Adipocyte (in vitro differentiated cells): Measurements from ENCODE around the gene MACROD2.
"Not testable (repeated sequence)": the region's sequence is repeated elsewhere in the genome, so short reads cannot be mapped to it uniquely, and the experiment has no call there.

Source experiments
- DNase-seq: peaks from one replicate; pipeline ENCODE4 v3.0.0-alpha.2; 2015; ENCODE audit warnings: low read depth
- H3K27me3 ChIP-seq: replicated peaks from 2 replicates; pipeline ENCODE4 v1.7.0; 2013; ENCODE audit warnings: mild to moderate bottlenecking, low read length, moderate library complexity; ENCODE audit not compliant: control insufficient read depth, insufficient read depth
- H3K36me3 ChIP-seq: 2 replicates; pipeline ENCODE4 v1.7.0; 2013; ENCODE audit warnings: low read length, mild to moderate bottlenecking, moderate library complexity; ENCODE audit not compliant: control insufficient read depth, insufficient read depth, severe bottlenecking
- H3K4me1 ChIP-seq: 2 replicates; pipeline ENCODE4 v1.7.0; 2013; ENCODE audit warnings: mild to moderate bottlenecking, low read length, moderate library complexity; ENCODE audit not compliant: control insufficient read depth, insufficient read depth
- H3K4me3 ChIP-seq: 2 replicates; pipeline ENCODE4 v1.7.0; 2013; ENCODE audit warnings: mild to moderate bottlenecking, low read length, moderate library complexity
- H3K9ac ChIP-seq: 2 replicates; pipeline ENCODE4 v1.7.0; 2013; ENCODE audit warnings: mild to moderate bottlenecking, low read length, moderate library complexity
- H3K9me3 ChIP-seq: 2 replicates; pipeline ENCODE4 v1.7.0; 2013; ENCODE audit warnings: mild to moderate bottlenecking, low read length, moderate library complexity; ENCODE audit not compliant: control insufficient read depth

MACROD2 gene

DNA sequence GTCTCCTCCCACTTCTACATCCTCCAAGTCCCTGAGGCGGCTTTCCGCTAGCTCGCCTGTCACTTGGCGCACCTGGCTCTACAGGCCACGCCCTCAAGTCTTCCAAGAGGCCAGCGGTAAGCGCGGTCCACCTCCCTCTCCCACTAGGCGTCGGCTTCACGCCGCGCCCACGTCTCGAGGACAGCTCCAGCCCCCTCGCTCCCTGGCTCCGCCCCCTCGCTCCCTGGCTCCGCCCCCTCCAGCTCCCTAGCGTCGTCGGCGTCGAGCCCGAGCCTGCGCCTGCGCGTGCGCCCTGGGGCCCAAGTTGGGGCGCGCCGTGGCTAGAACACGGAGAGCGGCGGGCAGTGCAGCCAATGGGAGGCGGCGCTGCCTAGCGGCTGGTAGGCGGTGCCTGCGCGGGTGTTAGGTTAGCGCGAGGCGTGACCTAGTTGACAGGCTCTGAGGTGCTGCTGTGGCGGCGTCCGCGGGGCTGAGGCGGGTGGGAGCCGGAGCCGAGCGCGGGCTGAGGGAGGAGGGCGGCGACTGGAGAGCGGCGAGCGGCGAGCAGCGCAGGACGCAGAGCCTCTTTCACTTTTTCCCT lies at the start of gene MACROD2:
TSS of gene MACROD2 (plus strand) at position 431 of the 580 bp plus-strand sequence.
- Histone ChIP-seq H3K27me3 (no peaks in the 10 kb centered on the region), H3K4me1 (no peaks in the 10 kb centered on the region), H3K4me3 (peak within 1 kb of the TSS; percentile 89), H3K36me3 (no peaks in the 10 kb centered on the region), H3K9ac (peak within 1 kb of the TSS; percentile 74), H3K9me3 (peaks cover 25% of the 10 kb centered on the region)
- DNase-seq, result peak; percentile 94

DNA sequence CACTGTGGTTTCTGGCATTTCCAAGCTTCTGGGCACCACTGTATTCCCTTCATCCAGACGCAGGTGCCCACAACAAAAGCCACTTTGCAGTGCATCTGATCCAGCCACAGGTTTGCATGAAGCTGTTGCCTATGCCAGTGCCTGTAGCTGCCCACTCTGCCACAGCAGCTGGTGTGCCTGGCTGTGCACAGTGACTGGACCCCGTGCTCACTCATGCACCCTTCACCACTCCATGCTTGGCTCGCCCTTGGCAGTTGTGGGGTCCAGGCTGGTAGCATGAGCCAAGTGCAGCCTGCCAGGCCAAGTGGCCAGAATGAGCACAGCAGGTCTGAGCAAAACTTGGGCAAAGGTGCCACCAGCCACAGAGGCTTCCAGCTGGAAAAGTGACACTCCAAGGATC lies 47.6 kb upstream of the MACROD2 start:
- Histone ChIP-seq H3K9ac (no peak overlapping the region), H3K9me3 (peaks cover 11% of the 10 kb centered on the region), H3K27me3 (peaks cover 14% of the 10 kb centered on the region), H3K36me3 (no peaks in the 10 kb centered on the region), H3K4me1 (no peaks in the 10 kb centered on the region), H3K4me3 (no peak overlapping the region)
- no peak for DNase-seq

DNA sequence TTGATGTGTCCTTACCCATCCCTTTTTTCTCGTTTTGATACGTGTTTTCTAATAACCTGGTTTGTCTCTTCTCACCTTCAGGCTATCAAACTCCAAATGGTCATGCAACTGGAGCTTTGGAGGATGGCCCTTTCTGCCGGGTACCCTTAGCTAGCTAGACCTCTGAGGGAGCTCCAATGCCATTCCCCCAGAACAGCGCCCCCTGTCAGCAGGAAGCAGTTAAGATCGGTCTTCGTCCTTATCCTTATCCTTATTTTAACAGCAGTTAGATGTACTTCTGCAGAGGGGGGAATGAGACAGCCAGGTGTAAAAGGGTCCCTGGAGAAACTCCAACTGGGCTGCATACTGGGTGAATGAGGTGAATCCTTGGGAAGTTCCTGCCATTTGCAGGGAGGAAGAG lies 42.1 kb upstream of the MACROD2 start:
- H3K9ac ChIP-seq, result no peak overlapping the region
- H3K36me3 ChIP-seq, result no peaks in the 10 kb centered on the region
- peaks cover 5% of the 10 kb centered on the region for H3K9me3 ChIP-seq
- no peaks in the 10 kb centered on the region for H3K4me1 ChIP-seq
- H3K27me3 ChIP-seq, result peaks cover 7% of the 10 kb centered on the region
- H3K4me3 ChIP-seq, result no peak overlapping the region
- no peak for DNase-seq

DNA sequence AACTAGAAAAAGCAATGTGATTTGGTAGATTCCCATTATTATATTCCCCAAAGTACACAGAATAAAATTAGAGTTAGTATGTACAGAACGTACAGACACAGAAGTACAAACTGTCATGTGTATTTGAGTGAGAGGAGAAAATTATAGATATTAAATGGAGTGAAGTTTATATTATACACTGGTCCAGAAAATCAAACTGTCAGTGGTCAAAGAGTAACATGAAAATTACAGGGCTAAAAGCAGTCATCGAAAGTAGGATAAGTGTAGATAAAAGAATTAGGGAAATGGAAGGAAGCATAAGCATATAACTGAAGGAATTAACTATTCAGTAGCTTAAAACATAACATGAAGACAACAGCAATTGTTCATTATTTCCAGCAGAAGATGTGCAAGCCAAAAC lies 35.2 kb upstream of the MACROD2 start:
- Histone ChIP-seq H3K36me3 (no peaks in the 10 kb centered on the region), H3K4me3 (no peak overlapping the region), H3K4me1 (no peaks in the 10 kb centered on the region), H3K9ac (no peak overlapping the region), H3K9me3 (no peaks in the 10 kb centered on the region), H3K27me3 (no peaks in the 10 kb centered on the region)
- DNase-seq, result no peak

DNA sequence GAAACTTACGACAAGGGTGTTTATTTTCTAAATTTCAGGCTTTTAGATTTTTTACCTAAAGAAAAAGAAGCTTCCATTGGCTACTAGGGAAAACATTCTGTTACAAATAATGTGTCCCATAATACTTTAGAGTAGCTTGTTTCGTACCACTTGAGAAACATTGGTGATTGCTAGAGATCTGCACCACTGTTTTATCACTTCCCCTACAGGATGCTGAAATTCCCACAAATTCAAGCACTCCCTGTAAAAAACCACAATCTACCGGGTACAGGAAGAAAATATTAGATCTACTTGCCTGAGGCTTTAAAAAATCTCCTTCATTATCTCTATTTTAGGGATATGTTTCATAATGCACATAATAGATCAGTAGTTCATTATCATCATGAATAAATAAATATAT lies 34.8 kb upstream of the MACROD2 start:
- Histone ChIP-seq H3K9ac (no peak overlapping the region), H3K9me3 (no peaks in the 10 kb centered on the region), H3K27me3 (no peaks in the 10 kb centered on the region), H3K36me3 (no peaks in the 10 kb centered on the region), H3K4me3 (no peak overlapping the region), H3K4me1 (no peaks in the 10 kb centered on the region)
- DNase-seq, result no peak

DNA sequence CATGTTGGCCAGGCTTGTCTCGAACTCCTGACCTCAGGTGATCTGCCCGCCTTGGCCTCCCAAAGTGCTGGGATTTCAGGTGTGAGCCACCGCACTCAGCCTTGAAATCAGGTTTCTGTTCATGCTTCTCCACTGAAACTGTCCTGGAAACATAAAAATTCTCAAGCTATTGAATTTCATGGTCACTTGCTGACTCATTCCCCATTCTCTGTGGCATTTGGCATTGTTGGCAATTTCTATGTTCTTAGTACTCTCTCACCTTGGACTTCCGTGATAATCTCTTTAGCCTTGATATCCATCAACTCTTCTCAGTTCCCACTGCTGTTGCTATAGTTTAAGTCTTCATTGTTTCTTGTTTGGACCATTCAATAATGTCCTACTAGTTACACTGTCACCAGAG lies 11.1 kb upstream of the MACROD2 start:
- H3K9me3 ChIP-seq, result no peaks in the 10 kb centered on the region

DNA sequence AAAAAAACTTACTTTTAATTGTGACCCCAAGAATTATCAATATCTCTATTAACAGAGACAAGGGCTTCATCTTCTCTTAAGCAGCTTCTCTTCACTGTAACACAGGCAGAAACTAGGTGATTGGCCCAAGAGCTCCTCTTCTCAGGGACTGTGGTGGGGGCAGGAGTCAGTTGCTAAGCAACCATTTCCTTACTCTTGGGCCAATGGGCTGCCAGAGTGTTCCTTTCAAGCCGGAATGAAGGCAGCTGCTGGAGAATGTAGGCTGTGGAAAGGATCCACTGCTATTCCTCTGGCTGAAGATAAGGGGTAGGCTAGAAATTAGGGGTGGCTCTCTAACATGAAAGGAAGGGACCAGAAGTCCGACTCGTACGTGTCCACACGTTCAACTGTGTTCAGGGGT lies 4.9 kb upstream of the MACROD2 start, which contains the start of gene SEL1L2:
TSS of gene SEL1L2 (minus strand) at position 150 of the 400 bp plus-strand sequence. CDS start at position 70, 80 bp downstream.
- H3K27me3 ChIP-seq, result no peaks in the 10 kb centered on the region
- H3K4me3 ChIP-seq, result no peak within 1 kb of the TSS
- peaks cover 25% of the 10 kb centered on the region for H3K9me3 ChIP-seq
- no peak for DNase-seq
- no peak within 1 kb of the TSS for H3K9ac ChIP-seq
- H3K36me3 ChIP-seq, result no peaks in the 10 kb centered on the region
- H3K4me1 ChIP-seq, result no peaks in the 10 kb centered on the region

More for the DNA sequence above, 11.1 kb upstream of the MACROD2 start:
- Histone ChIP-seq H3K9ac (no peak overlapping the region), H3K36me3 (no peaks in the 10 kb centered on the region), H3K4me3 (no peak overlapping the region), H3K4me1 (no peaks in the 10 kb centered on the region), H3K27me3 (no peaks in the 10 kb centered on the region)
- no peak for DNase-seq

DNA sequence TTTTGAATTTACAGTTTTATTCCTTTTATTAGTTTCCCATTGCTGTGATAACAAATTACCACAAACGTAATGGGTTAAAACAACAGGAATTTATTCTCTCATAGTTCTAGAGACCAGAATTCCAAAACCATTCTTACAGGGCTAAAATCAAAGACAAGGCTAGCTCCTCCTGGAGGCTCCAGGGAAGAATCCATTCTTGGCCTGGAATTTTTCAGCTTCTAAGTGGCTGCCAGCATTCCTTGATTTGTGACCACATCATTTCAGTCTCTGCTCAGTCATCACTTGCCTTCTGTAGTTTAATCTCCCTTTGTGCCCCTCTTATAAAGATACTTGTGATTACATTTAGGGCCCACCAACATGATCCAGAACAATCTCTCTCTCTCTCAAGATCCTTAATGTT lies 4.0 kb upstream of the MACROD2 start:
- no peaks in the 10 kb centered on the region for H3K27me3 ChIP-seq
- H3K9ac ChIP-seq, result no peak overlapping the region
- no peaks in the 10 kb centered on the region for H3K4me1 ChIP-seq
- H3K36me3 ChIP-seq, result no peaks in the 10 kb centered on the region
- H3K4me3 ChIP-seq, result no peak overlapping the region
- no peak for DNase-seq
- H3K9me3 ChIP-seq, result peaks cover 25% of the 10 kb centered on the region

DNA sequence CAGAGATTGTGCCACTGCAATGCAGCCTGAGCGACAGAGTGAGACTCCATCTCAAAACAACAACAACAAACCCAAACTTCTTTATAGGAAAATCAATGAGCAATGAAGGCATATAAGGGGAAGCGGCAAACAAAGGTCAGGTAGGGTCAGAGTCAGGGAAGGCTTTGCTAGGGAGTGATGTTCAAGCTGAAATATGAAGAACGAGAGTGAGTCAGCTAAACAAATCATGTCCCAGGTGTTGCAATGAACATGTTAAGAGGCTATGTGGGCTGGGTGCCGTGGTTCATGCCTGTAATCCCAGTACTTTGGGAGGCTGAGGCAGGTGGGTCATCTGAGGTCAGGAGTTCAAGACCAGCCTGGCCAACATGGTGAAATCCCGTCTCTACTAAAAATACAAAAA lies 3.4 kb upstream of the MACROD2 start:
- H3K4me1 ChIP-seq, H3K9ac ChIP-seq, H3K4me3 ChIP-seq, H3K36me3 ChIP-seq, DNase-seq, H3K27me3 ChIP-seq: not testable (repeated sequence)
- H3K9me3 ChIP-seq, result peaks cover 25% of the 10 kb centered on the region

DNA sequence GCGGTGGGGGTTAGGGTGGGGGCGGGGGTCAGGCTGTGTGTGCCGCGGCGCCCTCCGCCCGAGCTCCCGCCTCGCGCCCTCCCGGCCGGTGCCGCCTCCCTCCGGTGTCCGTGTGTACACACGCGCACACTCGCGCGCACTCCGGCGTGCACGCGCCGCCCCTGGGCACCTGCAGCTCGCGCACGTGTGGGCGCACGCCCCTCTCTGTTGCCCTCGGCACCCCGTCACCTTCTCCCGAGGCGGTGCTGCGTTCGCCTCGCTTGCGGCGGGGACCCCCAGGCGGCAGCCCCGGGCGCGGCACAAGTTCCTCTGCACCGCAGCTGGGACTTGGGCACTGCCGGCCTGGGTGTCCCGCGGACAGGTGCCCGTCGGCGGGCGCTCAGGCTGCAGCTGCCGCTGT lies 525 bp downstream of the MACROD2 start:
- Histone ChIP-seq H3K36me3 (no peaks in the 10 kb centered on the region), H3K4me3 (peak overlapping the region; percentile 89), H3K27me3 (no peaks in the 10 kb centered on the region), H3K4me1 (no peaks in the 10 kb centered on the region), H3K9me3 (peaks cover 25% of the 10 kb centered on the region), H3K9ac (peak overlapping the region; percentile 60)
- peak; percentile 42 for DNase-seq

DNA sequence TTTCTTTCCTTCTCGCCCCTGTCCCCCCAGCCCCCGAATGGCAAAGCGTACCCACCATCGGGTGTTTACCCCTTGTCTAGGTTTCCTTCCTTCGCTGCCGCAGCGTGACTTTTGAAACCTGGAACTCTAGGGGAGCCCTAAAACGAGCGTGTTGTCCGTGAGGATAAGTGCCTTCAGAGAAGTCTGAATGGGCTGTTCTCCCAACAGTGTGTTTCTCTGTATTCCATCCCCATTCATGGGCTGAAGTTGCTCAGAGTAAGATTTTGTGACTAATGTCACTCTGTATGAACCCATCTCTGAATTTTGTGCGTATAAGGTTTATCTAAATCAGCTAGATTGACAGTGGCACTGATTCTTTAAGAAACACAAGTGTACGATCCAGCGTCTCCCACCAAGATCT lies 949 bp downstream of the MACROD2 start:
- Histone ChIP-seq H3K9me3 (peaks cover 24% of the 10 kb centered on the region), H3K27me3 (no peaks in the 10 kb centered on the region), H3K36me3 (no peaks in the 10 kb centered on the region), H3K9ac (peak overlapping the region; percentile 60), H3K4me1 (no peaks in the 10 kb centered on the region), H3K4me3 (peak overlapping the region; percentile 89)
- DNase-seq, result peak; percentile 9

DNA sequence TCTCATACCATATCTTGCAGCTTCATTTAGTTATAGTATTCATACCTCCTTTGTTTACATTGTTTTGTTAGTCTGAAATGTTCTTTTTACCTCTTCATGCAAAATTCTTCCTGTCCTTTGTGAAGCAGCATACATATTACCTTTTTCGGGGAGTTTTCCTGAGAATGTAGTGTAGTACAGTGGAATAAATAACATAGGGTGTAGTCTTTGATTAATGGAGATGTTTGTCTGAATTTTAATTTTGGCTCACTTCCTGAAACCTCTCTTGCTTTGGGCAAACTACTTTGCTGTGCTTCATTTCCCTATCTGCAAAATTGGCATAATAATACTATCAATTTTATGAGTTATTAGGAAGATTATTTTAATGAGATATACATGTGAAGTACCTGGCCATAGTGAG lies 5.6 kb downstream of the MACROD2 start:
- H3K27me3 ChIP-seq, result no peaks in the 10 kb centered on the region
- no peaks in the 10 kb centered on the region for H3K36me3 ChIP-seq
- no peak for DNase-seq
- no peaks in the 10 kb centered on the region for H3K9me3 ChIP-seq
- no peak overlapping the region for H3K4me3 ChIP-seq
- H3K4me1 ChIP-seq, result no peaks in the 10 kb centered on the region
- no peak overlapping the region for H3K9ac ChIP-seq
